K562 (cell line): ENCODE measurements around the gene TTBK1. TPM values are rescaled to one million over a fixed set of nuclear protein-coding genes. Genes with fewer than 3 reads are reported as not detected.

Experiments used
- ATAC-seq: fragments of 200-7000 bp; cut with Tn5 transposase; 3 replicates; pipeline ENCODE4 v1.9.1; 2020; ENCODE audit warnings: moderate library complexity
- BruUV-seq: library from RNA; stranded (reverse); fragments of 400-500 nt; replicated peaks from 2 replicates; lab custom pipeline; 2021; lab: Mats Ljungman, UMichigan
- CTCF ChIA-PET: fragments of 300-600 bp; formaldehyde crosslinking; extraction: SDS; loops from one replicate; lab custom pipeline; 2021; ENCODE audit warnings: low intra/inter-chr PET ratio; lab: Yijun Ruan, JAX
- POLR2A ChIA-PET: fragments of 300-600, 350-650 bp; sonication (Branson Sonifier 250); formaldehyde crosslinking; extraction: SDS; loops from one replicate; lab custom pipeline; 2021; ENCODE audit warnings: antibody characterized with exemption, inconsistent platforms; lab: Yijun Ruan, JAX
- DNase-seq, 4 experiments: peaks; one replicate each; pipeline versions ENCODE4 v3.0.0 to v3.0.0-alpha.2; 2011 to 2018; ENCODE audit warnings: low spot score in 3 of 4, mixed read lengths in 3 of 4; ENCODE audit errors: extremely low read depth in 1 of 4
- FAIRE-seq: peaks from 2 replicates; lab custom pipeline; 2011; peaks lifted over from hg19 to GRCh38; lab: Jason Lieb, UNC
- H2AFZ ChIP-seq: 2 replicates; pipeline ENCODE4 v1.6.0; 2011; ENCODE audit warnings: low read depth, low read length, control low read depth, inconsistent platforms
- H3K27ac ChIP-seq: fragments of 200-600 bp; 3 replicates; pipeline ENCODE4 v1.8.0; 2011; ENCODE audit warnings: low read depth, mild to moderate bottlenecking, control low read depth, inconsistent platforms, low read length, moderate library complexity, mixed read lengths; ENCODE audit errors: extremely low read depth
- H3K27me3 ChIP-seq, 2 experiments: fragments of 300-600 bp in 1 of 2; 2 replicates in 1 of 2; 3 replicates in 1 of 2; pipeline versions ENCODE4 v1.6.0 to v1.8.0; 2011; ENCODE audit warnings: inconsistent platforms in 2 of 2, low read length in 2 of 2, mild to moderate bottlenecking in 1 of 2, mixed read lengths in 1 of 2, moderate library complexity in 1 of 2; ENCODE audit not compliant: control insufficient read depth in 2 of 2, insufficient read depth in 2 of 2
- H3K36me3 ChIP-seq: fragments of 300-600 bp; 3 replicates; pipeline ENCODE4 v1.8.0; 2011; ENCODE audit warnings: mild to moderate bottlenecking, low read length, inconsistent platforms; ENCODE audit not compliant: control insufficient read depth, insufficient read depth
- H3K4me1 ChIP-seq, 2 experiments: fragments of 200-600 bp in 1 of 2; replicated peaks in 1 of 2; 2 replicates in 1 of 2; 3 replicates in 1 of 2; pipeline versions ENCODE4 v1.5.1 to v1.8.0; 2011; ENCODE audit warnings: inconsistent platforms in 2 of 2, low read length in 2 of 2, mild to moderate bottlenecking in 1 of 2, mixed read lengths in 1 of 2, moderate library complexity in 1 of 2; ENCODE audit not compliant: control insufficient read depth in 2 of 2, insufficient read depth in 2 of 2
- H3K4me2 ChIP-seq: 2 replicates; pipeline ENCODE4 v1.6.1; 2011; ENCODE audit warnings: low read length, control low read depth, inconsistent platforms, mixed read lengths; ENCODE audit not compliant: insufficient read depth
- H3K4me3 ChIP-seq: fragments of 200-600 bp; sonication (generic), shearing (Covaris generic); 2 replicates; pipeline ENCODE4 v1.5.1; 2016; ENCODE audit warnings: control low read depth, inconsistent platforms
- H3K79me2 ChIP-seq: fragments of 200-600 bp; 3 replicates; pipeline ENCODE4 v1.8.0; 2011; ENCODE audit warnings: low read length, inconsistent platforms; ENCODE audit not compliant: control insufficient read depth, insufficient read depth
- H3K9ac ChIP-seq, 2 experiments: 2 replicates each; pipeline versions ENCODE4 v1.6.0 to v1.6.1; 2011; ENCODE audit warnings: low read depth in 2 of 2, low read length in 2 of 2, control low read depth in 1 of 2, inconsistent platforms in 1 of 2, mild to moderate bottlenecking in 1 of 2, mixed read lengths in 1 of 2; ENCODE audit not compliant: insufficient read depth in 1 of 2
- H3K9me1 ChIP-seq: one replicate; pipeline ENCODE4 v1.6.0; 2011; ENCODE audit warnings: inconsistent platforms, mild to moderate bottlenecking, low read length, moderate library complexity; ENCODE audit not compliant: control insufficient read depth, insufficient read depth
- H3K9me3 ChIP-seq: replicated peaks from 2 replicates; pipeline ENCODE4 v1.5.1; 2011; ENCODE audit warnings: low read depth, low read length, inconsistent platforms; ENCODE audit not compliant: control insufficient read depth, insufficient read depth
- H4K20me1 ChIP-seq: replicated peaks from 2 replicates; pipeline ENCODE4 v1.6.1; 2011; ENCODE audit warnings: low read length, inconsistent platforms, mixed read lengths; ENCODE audit not compliant: control insufficient read depth, insufficient read depth
- CBFB ChIP-seq: sonication (generic); formaldehyde crosslinking; IDR thresholded peaks from 2 replicates; pipeline ENCODE4 v1.4.0; 2020; ENCODE audit warnings: mild to moderate bottlenecking, missing genetic modification reagents
- EHMT2 ChIP-seq: fragments of 450-650 bp; IDR thresholded peaks from 2 replicates; pipeline ENCODE4 v1.6.1; 2018; ENCODE audit warnings: antibody characterized with exemption
- ELF1 ChIP-seq: fragments of 200-800 bp; sonication (Bioruptor generic); IDR thresholded peaks from 2 replicates; pipeline ENCODE4 v1.6.1; 2016; ENCODE audit warnings: missing genetic modification characterization, missing compliant biosample characterization
- GTF2E2 ChIP-seq: fragments of 200-800 bp; sonication (Bioruptor generic); IDR thresholded peaks from 2 replicates; pipeline ENCODE4 v1.6.1; 2016; ENCODE audit warnings: missing genetic modification characterization, missing compliant biosample characterization
- HDGF ChIP-seq: fragments of 450-650 bp; IDR thresholded peaks from 2 replicates; pipeline ENCODE4 v1.6.1; 2016
- POLR3G ChIP-seq: IDR thresholded peaks from 2 replicates; pipeline ENCODE4 v1.6.1; 2011; ENCODE audit not compliant: insufficient read length, insufficient replicate concordance; ENCODE audit errors: extremely low read depth
- SRF ChIP-seq, 2 experiments: fragments of 250-450, 450-650 bp in 1 of 2; sonication (Bioruptor Pico) in 1 of 2; sonication (generic) in 1 of 2; formaldehyde crosslinking; IDR thresholded peaks; 2 replicates each; pipeline versions ENCODE4 v1.5.0 to v1.5.1; 2020 to 2022; ENCODE audit warnings: mild to moderate bottlenecking in 1 of 2, missing genetic modification reagents in 1 of 2
- WGBS: fragments of 100-300 bp; shearing (Covaris generic); methylation state at CpG from one replicate; pipeline ENCODE4 v1.1.6; 2016; ENCODE audit warnings: low coverage, mixed read lengths; ENCODE audit not compliant: insufficient coverage; ENCODE audit errors: missing lambda C conversion rate; 5-methylcytosine and 5-hydroxymethylcytosine counted together
- in situ Hi-C: fragments of 300-500 bp; cut with MboI; formaldehyde crosslinking; loops from 4 replicates; pipeline ENCODE4 v1.15.0; 2018; ENCODE audit warnings: inconsistent platforms, mixed read lengths
- intact Hi-C: fragments of 100-400 bp; cut with micrococcal nuclease; formaldehyde crosslinking; loops from 2 replicates; pipeline ENCODE4 v1.14.2; 2022
- polyA plus RNA-seq, 8 experiments: library from polyadenylated mRNA; depleted of rRNA in 4 of 8; stranded (reverse) in 5 of 8; unstranded in 3 of 8; fragments of >200 nt; fragmentation: Nextera tagmentation in 2 of 8; fragmentation: Illumina TruSeq in 1 of 8; extraction: Ambion mirVana in 2 of 8; extraction: Trizol in 1 of 8; gene quantifications; 2 replicates each; pipeline versions ENCODE4 v1.2.1 to v1.2.3, GENCODE V29; 2011 to 2014; ENCODE audit warnings: inconsistent platforms in 1 of 8, missing spikeins in 1 of 8
- total RNA-seq, 7 experiments: library from RNA; depleted of rRNA in 6 of 7; stranded (reverse); fragments of >200 nt in 6 of 7; fragmentation: Illumina TruSeq in 2 of 7; extraction: Trizol in 2 of 7; gene quantifications; 2 replicates each; pipeline versions ENCODE4 v1.2.1 to v1.2.3, GENCODE V29; 2011 to 2021; ENCODE audit warnings: low replicate concordance in 1 of 7
- TF ChIP-seq, protein P1 (sequence below): fragments of 450-650 bp; IDR thresholded peaks from 2 replicates; pipeline ENCODE4 v1.6.1; 2016; ENCODE audit warnings: missing biosample characterization, missing genetic modification characterization
- TF ChIP-seq, protein P2 (sequence below): fragments of 250-450 bp; sonication (Bioruptor Pico); IDR thresholded peaks from 2 replicates; pipeline ENCODE4 v1.8.0; 2021; ENCODE audit warnings: borderline replicate concordance, mild to moderate bottlenecking, moderate library complexity; ENCODE audit not compliant: poor library complexity, severe bottlenecking
- TF ChIP-seq, protein P3 (sequence below): fragments of 450-650 bp; IDR thresholded peaks from 2 replicates; pipeline ENCODE4 v1.6.1; 2016; ENCODE audit warnings: mild to moderate bottlenecking
- TF ChIP-seq, protein P4 (sequence below): sonication (generic); formaldehyde crosslinking; IDR thresholded peaks from 2 replicates; pipeline ENCODE4 v1.8.1; 2023; ENCODE audit warnings: mild to moderate bottlenecking, missing genetic modification reagents

Gene TTBK1
- total and polyA plus RNA-seq, 9 of the 15 experiments (the other 6 are each of a cell fraction or from before 2014, with no cell fraction given), result not detected

DNA sequence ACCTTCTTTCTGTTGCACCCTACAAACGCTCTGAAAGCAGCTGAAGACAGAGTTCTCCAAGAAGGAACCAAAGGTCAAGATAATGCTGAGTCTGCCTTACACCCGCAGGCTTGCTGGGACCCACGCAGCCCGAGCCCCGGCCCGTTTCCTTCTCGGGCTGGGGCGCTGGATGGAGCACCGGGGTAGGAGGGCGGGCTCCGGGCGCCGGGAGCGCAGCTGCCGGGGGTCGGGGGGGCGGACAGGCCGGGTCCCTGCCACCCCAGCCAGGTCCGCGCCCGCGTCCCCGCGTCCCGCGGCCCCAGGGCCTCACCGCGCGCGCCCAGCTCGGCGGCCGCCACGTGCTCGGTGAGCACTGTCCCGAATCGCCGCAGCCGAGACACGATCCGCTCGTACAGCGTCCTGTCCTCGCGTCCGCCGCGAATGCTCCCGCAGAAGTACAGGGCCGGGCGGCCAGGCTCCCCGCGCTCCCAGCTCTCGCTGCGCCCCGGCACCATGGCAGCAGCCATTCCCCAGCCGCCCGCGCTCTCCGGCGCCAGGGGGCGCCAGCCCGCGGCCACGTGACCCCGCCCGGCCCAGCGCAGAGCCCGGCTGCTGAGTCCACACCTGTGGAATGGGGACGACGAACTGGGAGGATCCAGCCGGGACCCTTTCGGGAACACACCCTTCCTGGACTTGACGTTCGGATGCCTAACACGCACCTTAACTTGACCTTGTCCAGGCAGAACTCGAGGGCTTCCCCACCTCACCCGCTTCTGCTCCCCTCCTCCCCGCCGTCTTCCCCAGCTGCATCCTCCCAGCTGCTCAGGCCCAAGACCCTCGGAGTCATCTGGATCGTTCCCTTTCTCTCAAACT, 14.1 kb upstream of the TTBK1 start, which contains the start of gene DNPH1 (continued):
- TF ChIP-seq, protein P1, sequence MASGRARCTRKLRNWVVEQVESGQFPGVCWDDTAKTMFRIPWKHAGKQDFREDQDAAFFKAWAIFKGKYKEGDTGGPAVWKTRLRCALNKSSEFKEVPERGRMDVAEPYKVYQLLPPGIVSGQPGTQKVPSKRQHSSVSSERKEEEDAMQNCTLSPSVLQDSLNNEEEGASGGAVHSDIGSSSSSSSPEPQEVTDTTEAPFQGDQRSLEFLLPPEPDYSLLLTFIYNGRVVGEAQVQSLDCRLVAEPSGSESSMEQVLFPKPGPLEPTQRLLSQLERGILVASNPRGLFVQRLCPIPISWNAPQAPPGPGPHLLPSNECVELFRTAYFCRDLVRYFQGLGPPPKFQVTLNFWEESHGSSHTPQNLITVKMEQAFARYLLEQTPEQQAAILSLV, result no peak
- TF ChIP-seq POLR3G (no peak), EHMT2 (no peak)

DNA sequence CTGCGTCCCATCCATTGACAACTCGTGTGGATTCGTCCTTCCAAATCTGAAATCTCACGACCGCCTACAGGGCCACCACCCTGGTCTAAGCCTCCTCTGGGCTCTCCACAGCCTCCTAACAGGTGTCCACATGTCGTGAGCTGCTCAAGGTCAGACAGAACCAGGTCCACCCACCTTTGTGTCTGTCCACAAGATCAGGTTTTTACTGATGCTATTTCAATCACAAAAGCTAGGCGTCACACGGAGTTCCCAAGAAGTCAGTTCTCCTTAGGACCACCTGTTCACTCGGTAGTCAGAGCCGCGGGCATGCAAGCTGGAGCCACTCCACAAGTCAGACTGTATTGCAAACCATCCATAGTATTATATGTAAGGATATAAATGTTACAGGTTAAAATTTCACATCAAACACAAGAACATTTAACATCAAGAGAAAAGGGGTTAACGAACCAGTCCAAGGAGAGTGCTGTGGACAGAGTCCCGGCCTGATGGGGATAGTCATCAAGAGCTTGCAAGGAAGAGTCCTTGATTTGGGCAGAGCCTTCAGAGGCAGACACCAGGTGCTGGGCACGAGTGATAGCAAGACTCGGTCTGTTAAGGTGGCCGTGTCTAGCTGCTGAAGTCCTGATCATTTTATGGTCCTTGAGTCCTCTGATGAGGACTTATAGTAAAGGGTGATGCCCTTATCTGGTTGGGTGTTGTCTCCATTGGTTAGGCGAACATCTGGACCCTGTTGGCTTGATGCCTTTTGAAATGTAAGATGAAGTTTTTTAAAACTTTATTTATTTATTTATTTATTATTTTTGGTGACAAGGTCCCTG, 13.3 kb upstream of the TTBK1 start:
- H3K79me2 ChIP-seq, result peaks cover 27% of the 10 kb centered on the region
- H3K4me3 ChIP-seq, result no peak overlapping the region
- H3K36me3 ChIP-seq, result peaks cover 19% of the 10 kb centered on the region; the same call in 2 of the 3 replicates
- BruUV-seq, result no TSS peak
- peaks cover 17 to 33% of the 10 kb centered on the region in 2 experiments; a peak in 4 of 5 replicates for H3K4me1 ChIP-seq
- ChIA-PET CTCF (no interaction called here), POLR2A (interaction anchor here (0.9 to 11.2 kb wide), 10 partner anchors 8 to 60 kb away, joined by 3 to 118 read pairs (median 4); partner anchors contain the start of genes CUL9 and TTBK1)
- H4K20me1 ChIP-seq, result no peaks in the 10 kb centered on the region
- peak overlapping the region; percentile 100 for H2AFZ ChIP-seq
- peak overlapping the region; percentile 94 to 99 for H3K9ac ChIP-seq
- H3K27ac ChIP-seq, result no peak overlapping the region; the same call in 2 of the 3 replicates
- H3K9me3 ChIP-seq, result no peaks in the 10 kb centered on the region
- no peaks in the 10 kb centered on the region for H3K27me3 ChIP-seq
- ATAC-seq (peak; percentile 5), FAIRE-seq (peak; percentile 58), DNase-seq (no peak)
- intact Hi-C loops, result loop anchor here (2.0 kb wide), 1 partner anchor 59 kb away; the partner anchor contains the start of gene SRF
- peak overlapping the region; percentile 99 for H3K4me2 ChIP-seq
- 63% methylated on average over 17 of the region's 17 CpGs for WGBS
- in situ Hi-C loops, result no loop called here
- H3K9me1 ChIP-seq, result no peaks in the 10 kb centered on the region
- TF ChIP-seq ELF1 (tag), result no peak
- TF ChIP-seq, protein P2, sequence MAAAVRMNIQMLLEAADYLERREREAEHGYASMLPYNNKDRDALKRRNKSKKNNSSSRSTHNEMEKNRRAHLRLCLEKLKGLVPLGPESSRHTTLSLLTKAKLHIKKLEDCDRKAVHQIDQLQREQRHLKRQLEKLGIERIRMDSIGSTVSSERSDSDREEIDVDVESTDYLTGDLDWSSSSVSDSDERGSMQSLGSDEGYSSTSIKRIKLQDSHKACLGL (CRISPR knock-in tag), result no peak
- TF ChIP-seq, protein P3, sequence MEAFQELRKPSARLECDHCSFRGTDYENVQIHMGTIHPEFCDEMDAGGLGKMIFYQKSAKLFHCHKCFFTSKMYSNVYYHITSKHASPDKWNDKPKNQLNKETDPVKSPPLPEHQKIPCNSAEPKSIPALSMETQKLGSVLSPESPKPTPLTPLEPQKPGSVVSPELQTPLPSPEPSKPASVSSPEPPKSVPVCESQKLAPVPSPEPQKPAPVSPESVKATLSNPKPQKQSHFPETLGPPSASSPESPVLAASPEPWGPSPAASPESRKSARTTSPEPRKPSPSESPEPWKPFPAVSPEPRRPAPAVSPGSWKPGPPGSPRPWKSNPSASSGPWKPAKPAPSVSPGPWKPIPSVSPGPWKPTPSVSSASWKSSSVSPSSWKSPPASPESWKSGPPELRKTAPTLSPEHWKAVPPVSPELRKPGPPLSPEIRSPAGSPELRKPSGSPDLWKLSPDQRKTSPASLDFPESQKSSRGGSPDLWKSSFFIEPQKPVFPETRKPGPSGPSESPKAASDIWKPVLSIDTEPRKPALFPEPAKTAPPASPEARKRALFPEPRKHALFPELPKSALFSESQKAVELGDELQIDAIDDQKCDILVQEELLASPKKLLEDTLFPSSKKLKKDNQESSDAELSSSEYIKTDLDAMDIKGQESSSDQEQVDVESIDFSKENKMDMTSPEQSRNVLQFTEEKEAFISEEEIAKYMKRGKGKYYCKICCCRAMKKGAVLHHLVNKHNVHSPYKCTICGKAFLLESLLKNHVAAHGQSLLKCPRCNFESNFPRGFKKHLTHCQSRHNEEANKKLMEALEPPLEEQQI, result no peak
- TF ChIP-seq SRF (CRISPR knock-in tag; IDR thresholded peaks at IDR 0.05), result no peak
- TF ChIP-seq CBFB (CRISPR knock-in tag), result peak; percentile 81; the same call in 1 of the 2 replicates
- TF ChIP-seq, protein P4, sequence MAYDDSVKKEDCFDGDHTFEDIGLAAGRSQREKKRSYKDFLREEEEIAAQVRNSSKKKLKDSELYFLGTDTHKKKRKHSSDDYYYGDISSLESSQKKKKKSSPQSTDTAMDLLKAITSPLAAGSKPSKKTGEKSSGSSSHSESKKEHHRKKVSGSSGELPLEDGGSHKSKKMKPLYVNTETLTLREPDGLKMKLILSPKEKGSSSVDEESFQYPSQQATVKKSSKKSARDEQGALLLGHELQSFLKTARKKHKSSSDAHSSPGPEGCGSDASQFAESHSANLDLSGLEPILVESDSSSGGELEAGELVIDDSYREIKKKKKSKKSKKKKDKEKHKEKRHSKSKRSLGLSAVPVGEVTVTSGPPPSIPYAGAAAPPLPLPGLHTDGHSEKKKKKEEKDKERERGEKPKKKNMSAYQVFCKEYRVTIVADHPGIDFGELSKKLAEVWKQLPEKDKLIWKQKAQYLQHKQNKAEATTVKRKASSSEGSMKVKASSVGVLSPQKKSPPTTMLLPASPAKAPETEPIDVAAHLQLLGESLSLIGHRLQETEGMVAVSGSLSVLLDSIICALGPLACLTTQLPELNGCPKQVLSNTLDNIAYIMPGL (CRISPR knock-in tag), result no peak
- TF ChIP-seq HDGF, result 0 out of 2 replicates have a peak, but pooled peaks have one; percentile 44
- TF ChIP-seq GTF2E2 (tag), result 0 out of 2 replicates have a peak, but pooled peaks have one; percentile 14
